Subcutaneous adipose tissue (tissue), 4 donors: ENCODE measurements around the gene RPS6KL1. TPM values are rescaled to one million over a fixed set of nuclear protein-coding genes. Genes with fewer than 3 reads are reported as not detected.

Experiments
- CTCF ChIP-seq: fragments of 450-650 bp; IDR thresholded peaks from one replicate; pipeline ENCODE4 v1.5.1; 2016; ENCODE audit warnings: low read depth, mild to moderate bottlenecking, control low read depth, antibody characterized with exemption, moderate library complexity
- total RNA-seq, 4 donors: library from RNA; depleted of rRNA; stranded (reverse); fragments of >200 nt; gene quantifications; one replicate each; pipeline ENCODE4 v1.1.0, GENCODE V29; 2016

RPS6KL1 gene
- total RNA-seq, 4 donors from 2014 or later: 1.1 to 13.6 (median 3.7) TPM

- no peak for TF ChIP-seq CTCF
Observed at GRCh38 chr14:74875941-74876913, 46.8 kb downstream of the RPS6KL1 start, which contains the start of gene PROX2. TSS of gene PROX2 (minus strand) at chr14:74876145. CDS start at chr14:74863834, 12,311 bp downstream.

GRCh38 chr14:74875204-74875603 lies 47.9 kb downstream of the RPS6KL1 start:
- TF ChIP-seq CTCF: no peak

- TF ChIP-seq CTCF: no peak
Observed at GRCh38 chr14:74871819-74872218, 51.2 kb downstream of the RPS6KL1 start.

GRCh38 chr14:74868739-74869138 lies 54.3 kb downstream of the RPS6KL1 start:
- TF ChIP-seq CTCF: no peak

GRCh38 chr14:74867673-74868072 lies 55.4 kb downstream of the RPS6KL1 start:
- TF ChIP-seq CTCF: no peak

- no peak for TF ChIP-seq CTCF
Observed at GRCh38 chr14:74866708-74867389, 56.2 kb downstream of the RPS6KL1 start.

GRCh38 chr14:74865156-74865555 lies 57.9 kb downstream of the RPS6KL1 start:
- TF ChIP-seq CTCF: no peak
